ENCODE results near the gene NTN1.

NTN1 gene

DNA sequence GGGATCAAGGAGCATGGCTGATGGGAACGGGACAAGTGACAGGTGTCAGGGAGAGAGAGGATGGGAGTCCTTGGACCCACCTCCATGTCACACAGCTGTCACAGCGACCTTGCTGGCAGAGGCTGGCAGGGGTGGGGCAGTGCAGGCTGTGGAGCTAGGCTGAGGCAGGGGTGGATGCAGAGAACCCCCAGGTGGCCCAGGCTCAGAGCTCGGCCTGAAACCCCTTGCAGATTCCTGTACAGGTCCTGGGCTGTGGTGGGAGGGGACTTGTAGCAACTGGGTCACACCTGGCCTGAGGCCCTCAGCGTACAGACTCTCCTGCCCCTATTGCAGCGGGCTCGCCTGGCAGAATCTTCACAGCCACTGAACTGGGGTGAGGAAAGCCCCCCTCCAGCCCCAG is 174.1 kb downstream of the NTN1 start:
- H4K20me1 ChIP-seq (ENCODE audit: insufficient read depth, low read length): no peaks in the 10 kb centered on the region
- H3K4me1 ChIP-seq (ENCODE audit: low read length): peaks cover 11% of the 10 kb centered on the region
- H3K79me2 ChIP-seq (ENCODE audit: low read length): no peaks in the 10 kb centered on the region
- no peak for TF ChIP-seq EZH2phosphoT487 (IDR thresholded peaks at IDR 0.05; ENCODE audit: low read depth)
- TF ChIP-seq, protein P1, sequence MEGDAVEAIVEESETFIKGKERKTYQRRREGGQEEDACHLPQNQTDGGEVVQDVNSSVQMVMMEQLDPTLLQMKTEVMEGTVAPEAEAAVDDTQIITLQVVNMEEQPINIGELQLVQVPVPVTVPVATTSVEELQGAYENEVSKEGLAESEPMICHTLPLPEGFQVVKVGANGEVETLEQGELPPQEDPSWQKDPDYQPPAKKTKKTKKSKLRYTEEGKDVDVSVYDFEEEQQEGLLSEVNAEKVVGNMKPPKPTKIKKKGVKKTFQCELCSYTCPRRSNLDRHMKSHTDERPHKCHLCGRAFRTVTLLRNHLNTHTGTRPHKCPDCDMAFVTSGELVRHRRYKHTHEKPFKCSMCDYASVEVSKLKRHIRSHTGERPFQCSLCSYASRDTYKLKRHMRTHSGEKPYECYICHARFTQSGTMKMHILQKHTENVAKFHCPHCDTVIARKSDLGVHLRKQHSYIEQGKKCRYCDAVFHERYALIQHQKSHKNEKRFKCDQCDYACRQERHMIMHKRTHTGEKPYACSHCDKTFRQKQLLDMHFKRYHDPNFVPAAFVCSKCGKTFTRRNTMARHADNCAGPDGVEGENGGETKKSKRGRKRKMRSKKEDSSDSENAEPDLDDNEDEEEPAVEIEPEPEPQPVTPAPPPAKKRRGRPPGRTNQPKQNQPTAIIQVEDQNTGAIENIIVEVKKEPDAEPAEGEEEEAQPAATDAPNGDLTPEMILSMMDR (IDR thresholded peaks at IDR 0.05; ENCODE audit: low read depth, low read length): no peak
- H2AFZ ChIP-seq (ENCODE audit: low read depth, low read length): no peak overlapping the region
- H3K4me3 ChIP-seq (ENCODE audit: low read length): no peak overlapping the region
- H3K27me3 ChIP-seq (ENCODE audit: low read depth, low read length): no peaks in the 10 kb centered on the region
- no peaks in the 10 kb centered on the region for H3K36me3 ChIP-seq (replicated peaks; ENCODE audit: low read depth, low read length)
- no peak overlapping the region for H3K27ac ChIP-seq (ENCODE audit: low read length)
- H3K9ac ChIP-seq (ENCODE audit: low read length): no peak overlapping the region
- no peak overlapping the region for H3K4me2 ChIP-seq (ENCODE audit: low read length)
- no peaks in the 10 kb centered on the region for H3K9me3 ChIP-seq (ENCODE audit: insufficient read depth, low read length)

DNA sequence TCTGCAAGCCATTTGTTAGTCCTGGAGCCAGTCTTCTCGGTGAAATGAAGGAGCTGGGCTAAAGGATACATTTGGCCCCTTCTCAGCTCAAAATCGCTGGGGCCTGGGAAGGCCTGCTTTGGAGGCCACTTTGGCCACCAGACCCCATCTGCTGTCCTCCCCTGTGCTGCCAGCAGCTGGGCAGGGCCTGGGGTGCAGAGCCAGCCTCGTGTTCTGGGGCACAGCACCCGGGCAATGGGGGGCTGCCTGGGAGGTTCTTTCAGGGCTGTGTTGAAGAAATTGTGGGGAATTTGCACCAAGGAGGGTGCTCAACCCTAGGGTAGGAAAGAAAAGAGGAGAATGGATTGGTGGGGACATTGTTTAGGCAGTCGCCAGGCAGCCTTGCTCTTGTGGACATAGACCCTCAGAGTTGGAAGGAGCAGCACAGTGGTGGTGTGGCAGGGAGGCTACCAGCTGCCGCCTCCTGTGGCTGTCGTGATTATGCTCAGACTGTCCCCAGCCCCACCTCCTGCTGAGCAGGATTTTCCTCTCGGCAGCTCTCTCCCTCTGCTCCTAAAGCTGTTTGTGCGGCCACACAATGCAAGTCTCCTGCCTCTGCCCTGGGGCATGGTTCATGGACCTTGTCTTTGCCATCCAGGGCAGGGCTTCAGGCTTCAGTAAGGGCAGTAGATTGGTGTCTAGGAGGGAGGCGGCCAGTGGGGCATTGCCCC is 174.8 kb downstream of the NTN1 start:
- Histone ChIP-seq H3K27ac (ENCODE audit: low read length) (no peak overlapping the region), H3K4me3 (ENCODE audit: low read length) (no peak overlapping the region), H3K9ac (ENCODE audit: low read length) (no peak overlapping the region), H3K9me3 (ENCODE audit: insufficient read depth, low read length) (no peaks in the 10 kb centered on the region), H3K36me3 (replicated peaks; ENCODE audit: low read depth, low read length) (no peaks in the 10 kb centered on the region), H2AFZ (ENCODE audit: low read depth, low read length) (no peak overlapping the region), H3K79me2 (ENCODE audit: low read length) (no peaks in the 10 kb centered on the region), H3K4me2 (ENCODE audit: low read length) (no peak overlapping the region), H4K20me1 (ENCODE audit: insufficient read depth, low read length) (no peaks in the 10 kb centered on the region), H3K27me3 (ENCODE audit: low read depth, low read length) (no peaks in the 10 kb centered on the region), H3K4me1 (ENCODE audit: low read length) (peaks cover 18% of the 10 kb centered on the region)
- no peak for TF ChIP-seq EZH2phosphoT487 (IDR thresholded peaks at IDR 0.05; ENCODE audit: low read depth)
- TF ChIP-seq, protein P1 (IDR thresholded peaks at IDR 0.05; ENCODE audit: low read depth, low read length): no peak

DNA sequence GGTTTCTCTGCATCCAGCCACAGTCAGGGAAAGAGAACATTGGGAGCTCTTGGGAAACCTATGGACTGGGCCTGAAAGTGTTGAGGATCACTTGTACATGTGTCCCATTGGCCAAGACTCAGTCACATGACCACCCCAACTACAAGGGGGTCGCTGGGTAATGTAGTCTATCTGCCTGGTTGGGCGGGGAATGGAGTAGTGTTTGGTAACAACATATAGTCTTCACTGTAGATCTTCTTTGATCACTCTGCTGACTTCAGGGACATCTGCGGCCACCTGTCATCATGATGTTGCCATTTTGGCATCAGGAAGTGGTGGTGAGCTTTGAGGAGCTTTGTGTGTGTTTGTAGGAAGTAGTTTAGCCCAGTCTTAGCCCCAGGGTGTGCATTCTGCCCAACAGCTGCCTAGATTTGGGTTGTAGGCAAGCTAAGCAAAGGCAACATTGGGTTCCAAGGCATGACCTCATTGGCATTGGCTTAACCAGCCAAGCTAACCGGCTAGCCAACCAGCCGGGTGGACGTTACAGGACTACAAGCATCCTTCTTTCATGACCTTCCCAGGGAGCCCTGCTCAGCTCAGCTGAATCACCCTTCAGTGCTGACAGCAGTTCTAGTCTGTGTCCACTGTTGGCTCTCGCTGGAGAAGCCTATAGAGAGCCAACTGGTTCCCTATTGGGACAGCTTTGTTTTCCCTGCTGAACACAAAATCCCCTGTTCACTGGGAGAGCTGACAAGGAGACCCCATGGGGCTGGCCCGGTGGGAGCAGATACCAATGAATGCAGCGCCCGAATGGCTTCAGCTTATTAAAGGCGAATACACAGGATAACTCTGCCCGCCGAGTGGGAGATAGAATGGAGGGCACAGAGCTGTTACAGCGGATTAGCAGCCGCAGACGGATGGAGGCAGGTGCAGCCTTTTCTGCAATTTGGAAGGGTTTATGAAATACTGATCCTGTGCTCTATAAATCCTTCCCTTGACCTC is 178.6 kb downstream of the NTN1 start:
- Histone ChIP-seq H3K4me3 (ENCODE audit: low read length) (peak overlapping the region; percentile 53), H3K36me3 (replicated peaks; ENCODE audit: low read depth, low read length) (no peaks in the 10 kb centered on the region), H3K4me1 (ENCODE audit: low read length) (peaks cover 45% of the 10 kb centered on the region), H3K27me3 (ENCODE audit: low read depth, low read length) (no peaks in the 10 kb centered on the region), H3K27ac (ENCODE audit: low read length) (peak overlapping the region; percentile 83), H3K4me2 (ENCODE audit: low read length) (peak overlapping the region; percentile 80), H3K9ac (ENCODE audit: low read length) (peak overlapping the region; percentile 54), H3K9me3 (ENCODE audit: insufficient read depth, low read length) (no peaks in the 10 kb centered on the region), H4K20me1 (ENCODE audit: insufficient read depth, low read length) (no peaks in the 10 kb centered on the region), H3K79me2 (ENCODE audit: low read length) (no peaks in the 10 kb centered on the region), H2AFZ (ENCODE audit: low read depth, low read length) (peak overlapping the region; percentile 23; the same call in 1 of the 2 replicates)
- TF ChIP-seq, protein P1 (IDR thresholded peaks at IDR 0.05; ENCODE audit: low read depth, low read length): no peak
- TF ChIP-seq EZH2phosphoT487 (IDR thresholded peaks at IDR 0.05; ENCODE audit: low read depth): no peak

Data from OCI-LY3 (cell line).